NCI-H2029 treated with DMSO at 0.1 percent for 48 hours (cell line): Measurements from ENCODE around the gene THSD7A.

Experiments used
- DNase-seq: peaks from one replicate; lab custom pipeline; 2025; lab: John Stamatoyannopoulos, UW

The THSD7A gene

DNA sequence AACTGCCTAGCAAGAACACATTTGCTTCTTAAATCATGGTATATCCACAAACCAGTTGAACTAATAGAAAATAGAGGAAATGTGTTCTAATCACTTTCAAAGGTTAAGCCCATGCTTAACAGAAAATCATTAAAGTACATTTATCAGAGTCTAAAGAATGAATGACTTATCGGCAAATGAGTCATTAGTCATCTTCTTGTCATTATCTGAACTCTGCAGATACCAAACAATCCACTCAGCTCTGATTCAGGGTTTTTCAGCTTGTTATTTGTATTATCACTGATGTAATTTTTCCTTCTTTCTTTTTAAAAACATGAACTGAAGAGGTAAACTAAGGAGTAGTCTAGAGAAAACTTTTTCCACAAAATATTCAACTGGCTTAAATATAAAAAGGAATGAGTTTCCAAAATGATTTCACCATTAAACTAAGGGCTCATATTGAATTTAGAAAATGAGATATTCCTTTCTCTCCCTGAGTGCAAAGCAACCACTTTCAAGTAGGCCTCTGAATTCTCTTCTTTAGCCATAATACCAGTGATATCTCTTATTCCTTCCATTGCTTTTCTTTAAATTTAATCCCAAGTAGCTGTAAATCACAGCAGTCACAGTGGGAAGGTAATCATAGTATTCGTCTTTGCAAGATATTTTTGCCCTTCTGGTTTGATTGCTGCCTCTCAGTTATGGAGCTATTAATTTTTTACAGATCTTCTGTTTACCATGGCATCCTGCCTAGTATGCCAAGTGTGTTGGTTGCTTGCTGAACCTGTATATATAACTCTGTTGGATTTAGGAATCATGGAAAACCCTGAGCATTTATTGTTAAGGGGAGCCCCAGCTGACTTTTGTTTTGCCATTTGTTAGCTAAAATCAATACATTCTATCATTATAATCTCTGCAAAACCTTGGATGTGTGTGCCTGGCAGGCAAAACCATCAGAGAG, 125.1 kb downstream of the THSD7A start:
- DNase-seq, result no peak

DNA sequence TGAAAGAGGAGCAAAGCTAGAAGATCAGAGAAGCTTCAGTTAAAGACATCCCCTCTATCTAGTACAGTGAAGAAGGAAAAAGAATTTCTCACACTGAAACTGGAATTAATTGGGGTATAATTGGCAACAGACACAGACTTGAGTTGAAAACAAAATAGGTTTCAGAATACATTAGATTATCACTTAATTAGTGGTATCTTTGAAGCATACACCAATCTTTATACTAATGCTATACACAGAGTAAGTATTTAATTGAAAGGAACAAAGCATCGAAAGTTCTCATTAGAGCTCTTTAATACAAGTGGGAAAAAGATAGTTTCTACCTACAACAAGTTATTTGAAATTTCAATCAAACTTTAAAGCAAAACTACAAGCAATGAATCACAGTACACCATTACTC, 128.2 kb downstream of the THSD7A start:
- DNase-seq, result no peak

DNA sequence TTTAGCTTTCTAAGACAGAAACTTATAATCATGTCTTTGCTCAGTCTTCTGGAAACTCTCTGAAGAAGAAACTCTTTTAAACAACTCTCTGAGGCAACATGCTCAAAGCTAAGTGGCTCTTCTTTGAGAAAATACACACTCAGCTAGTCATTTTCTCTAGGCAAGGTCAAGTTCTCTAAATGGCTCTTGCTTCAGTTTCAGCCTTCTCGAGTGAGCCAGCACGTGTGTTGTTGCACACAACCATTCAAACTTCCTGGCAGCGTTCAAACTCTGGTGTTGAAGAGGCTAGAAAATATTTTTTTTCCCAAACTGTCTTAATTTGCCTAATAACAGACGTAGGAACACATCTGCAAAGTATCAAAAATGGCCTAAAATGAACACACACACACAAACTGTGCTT, 129.1 kb downstream of the THSD7A start:
- no peak for DNase-seq

DNA sequence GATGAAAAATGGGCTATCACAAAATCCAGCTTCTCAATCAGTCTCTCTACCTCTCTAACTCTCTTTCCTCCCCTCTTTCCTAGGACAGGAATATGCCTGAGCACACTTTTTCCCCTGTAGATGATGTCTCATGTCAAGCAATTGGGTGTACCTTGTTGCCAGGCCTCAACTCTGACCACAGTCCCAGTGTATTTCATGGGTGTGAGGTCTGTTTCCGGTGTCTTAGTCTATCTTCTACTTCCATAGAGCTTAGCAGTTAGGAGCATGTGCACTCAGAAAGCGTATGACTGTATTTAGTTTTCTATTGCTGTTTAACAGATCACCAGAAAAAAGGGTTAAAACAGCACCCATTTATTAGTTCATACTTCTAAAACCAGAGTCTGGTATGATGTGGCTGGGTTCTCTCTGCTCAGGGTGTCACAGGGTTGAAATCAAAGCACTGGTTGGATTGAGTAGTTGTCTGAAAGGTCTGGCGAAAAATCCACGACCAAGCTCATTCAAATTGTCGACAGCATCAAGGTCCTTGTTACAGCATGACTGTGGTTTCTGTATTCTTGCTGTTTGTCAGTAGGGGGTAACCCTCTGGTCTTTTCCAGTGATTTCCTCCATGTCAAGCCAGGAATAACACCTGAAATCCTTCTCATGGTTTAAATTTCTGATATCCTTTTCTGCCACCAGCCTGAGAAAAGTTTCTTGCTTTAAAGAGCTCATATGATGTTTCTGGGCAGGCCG, 130.0 kb downstream of the THSD7A start:
- no peak for DNase-seq

DNA sequence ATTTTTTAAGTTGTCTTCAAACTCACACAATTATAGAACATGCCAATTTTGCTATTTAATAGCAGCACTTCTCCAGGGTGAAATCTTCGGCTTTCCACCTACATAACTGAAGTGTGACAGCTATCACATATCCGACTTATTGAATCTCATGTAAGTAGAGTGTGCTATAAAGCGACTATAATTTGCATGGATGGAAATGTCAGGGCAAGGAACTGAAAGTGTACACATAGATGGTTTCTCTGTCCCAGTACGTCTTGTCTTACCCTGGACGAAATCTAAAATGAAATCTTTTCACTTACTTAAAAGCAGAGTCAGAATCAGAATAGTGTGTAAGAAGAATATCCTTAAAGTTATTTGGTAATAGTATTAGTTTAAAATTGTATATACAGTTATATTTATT, 132.3 kb downstream of the THSD7A start:
- no peak for DNase-seq

DNA sequence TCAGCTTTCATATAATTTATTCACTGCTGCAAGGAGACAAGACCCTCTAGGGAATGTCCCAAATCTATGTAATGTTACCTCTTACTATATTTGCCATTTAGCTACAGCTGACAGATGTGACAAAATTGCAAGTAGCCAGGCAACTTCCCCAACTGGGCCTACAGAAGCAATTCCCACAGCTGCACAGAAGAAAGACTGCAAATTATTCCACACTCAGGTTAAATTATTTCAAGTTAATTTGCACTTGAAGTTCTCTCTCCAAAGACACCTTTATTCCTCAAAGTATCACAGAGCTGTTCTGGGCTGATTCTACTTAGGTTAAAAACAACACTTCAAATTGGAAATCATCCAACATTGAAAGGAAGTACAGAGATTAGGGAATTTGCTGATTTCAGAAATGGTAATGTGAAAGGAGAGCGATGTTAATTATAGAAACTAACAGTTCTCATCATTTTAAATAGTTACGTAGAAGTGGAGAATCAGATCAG, 133.6 kb downstream of the THSD7A start:
- DNase-seq, result no peak

DNA sequence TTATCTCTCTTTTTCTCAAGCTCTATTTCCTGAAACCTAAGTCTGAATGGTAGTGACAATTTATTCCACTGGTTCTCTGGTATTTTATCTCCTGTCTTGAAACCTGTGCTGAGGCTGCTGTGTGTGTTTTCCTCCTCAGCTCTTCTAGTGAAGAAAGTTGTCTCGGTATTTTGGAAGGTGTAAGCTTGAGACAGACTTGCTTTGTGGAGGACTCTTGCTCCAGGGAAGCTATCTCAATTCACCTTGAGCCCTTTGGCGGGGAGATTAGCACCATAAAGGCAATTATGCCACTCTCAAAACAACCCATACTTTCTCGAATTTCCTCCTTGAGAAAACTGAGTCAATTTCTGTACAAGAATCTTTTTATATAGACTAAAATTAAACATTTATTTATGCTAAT, 141.6 kb downstream of the THSD7A start:
- no peak for DNase-seq

DNA sequence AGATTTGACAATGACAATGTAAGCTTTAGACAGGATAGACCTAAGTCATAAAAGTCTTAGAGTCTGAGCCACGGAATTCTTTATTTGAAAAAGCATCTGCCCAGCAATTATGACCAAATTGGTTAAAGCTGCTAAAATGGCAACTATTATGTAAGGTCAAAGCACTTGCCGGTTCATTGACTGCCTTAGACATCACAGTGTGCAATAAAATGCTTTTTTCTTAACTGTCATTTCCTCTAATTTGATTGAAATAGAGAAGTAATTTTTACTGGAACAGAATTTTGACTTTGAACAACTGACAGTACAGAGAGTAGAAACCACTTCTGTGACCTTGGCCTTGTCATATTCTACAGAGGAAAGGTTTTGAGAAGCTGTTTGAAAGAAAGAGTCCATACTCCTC, 142.9 kb downstream of the THSD7A start:
- DNase-seq, result no peak

DNA sequence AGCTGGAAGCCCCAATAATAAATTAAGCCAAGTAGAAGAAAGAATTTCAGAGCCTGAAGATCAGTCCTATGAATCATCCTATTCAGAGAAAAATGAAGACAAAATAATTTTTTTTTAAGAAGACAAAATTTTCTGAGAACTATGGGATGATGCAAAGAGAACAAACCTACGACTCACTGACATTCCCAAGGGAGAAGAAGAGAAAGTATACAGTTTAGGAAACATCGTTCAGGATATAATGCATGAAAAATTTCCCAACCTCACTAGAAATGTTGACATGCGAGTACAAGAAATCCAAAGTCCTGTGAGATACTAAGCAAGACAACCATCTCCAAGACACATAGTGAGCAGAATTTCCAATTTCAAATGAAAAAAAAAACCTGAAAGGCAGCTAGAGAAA, 150.5 kb downstream of the THSD7A start:
- DNase-seq, result no peak

DNA sequence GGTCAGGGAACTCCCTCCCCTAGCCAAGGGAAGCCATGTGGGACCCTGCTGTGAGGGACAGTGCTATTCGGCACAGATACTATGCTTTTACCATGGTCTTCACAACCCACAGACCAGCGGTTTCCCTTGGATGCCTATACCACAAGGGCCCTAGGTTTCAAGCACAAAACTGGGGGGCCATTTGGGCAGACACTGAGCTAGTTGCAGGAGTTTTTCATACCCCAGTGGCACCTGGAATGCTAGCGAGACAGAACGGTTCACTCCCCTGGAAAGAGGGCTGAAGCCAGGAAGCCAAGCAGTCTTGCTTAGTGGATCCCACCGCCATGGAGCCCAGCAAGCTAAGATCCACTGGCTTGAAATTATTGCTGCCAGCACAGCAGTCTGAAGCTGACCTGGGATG, 156.8 kb downstream of the THSD7A start:
- no peak for DNase-seq

DNA sequence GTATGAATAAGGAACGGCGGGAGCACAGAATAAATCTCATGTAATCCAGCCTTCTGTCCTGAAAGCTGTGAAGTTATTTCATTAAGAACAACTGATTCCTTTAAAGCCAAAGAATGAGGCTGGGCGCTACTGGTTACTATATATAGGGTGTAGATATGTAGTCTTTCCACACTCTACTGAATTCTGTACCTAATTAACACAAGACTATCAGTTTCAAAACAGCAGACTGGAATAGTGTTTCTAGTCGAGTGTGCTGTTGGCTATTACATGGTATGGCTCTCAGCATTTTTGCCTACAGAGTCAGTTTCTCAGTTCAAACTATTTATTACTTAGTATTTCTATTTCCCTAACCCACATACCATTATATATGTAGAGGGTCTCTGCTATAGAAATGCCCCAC, 163.3 kb downstream of the THSD7A start:
- no peak for DNase-seq

DNA sequence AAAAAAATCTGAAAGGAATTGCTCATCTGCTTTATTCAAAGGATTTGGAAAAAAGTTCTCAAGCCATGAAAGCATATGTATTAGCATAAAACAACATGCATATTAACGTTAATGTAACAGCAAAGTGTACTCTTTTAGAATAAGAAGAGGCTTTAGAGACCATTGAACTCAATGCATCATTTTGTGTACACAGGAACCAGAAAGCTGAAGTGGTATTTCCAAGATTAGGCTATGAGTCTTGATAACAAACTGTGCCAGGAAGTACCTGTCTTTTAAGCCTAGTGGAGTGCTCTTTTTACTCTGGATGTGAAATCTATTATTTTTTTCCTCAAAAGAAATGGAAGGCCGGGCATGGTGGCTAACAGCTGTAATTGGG, 164.2 kb downstream of the THSD7A start:
- no peak for DNase-seq

DNA sequence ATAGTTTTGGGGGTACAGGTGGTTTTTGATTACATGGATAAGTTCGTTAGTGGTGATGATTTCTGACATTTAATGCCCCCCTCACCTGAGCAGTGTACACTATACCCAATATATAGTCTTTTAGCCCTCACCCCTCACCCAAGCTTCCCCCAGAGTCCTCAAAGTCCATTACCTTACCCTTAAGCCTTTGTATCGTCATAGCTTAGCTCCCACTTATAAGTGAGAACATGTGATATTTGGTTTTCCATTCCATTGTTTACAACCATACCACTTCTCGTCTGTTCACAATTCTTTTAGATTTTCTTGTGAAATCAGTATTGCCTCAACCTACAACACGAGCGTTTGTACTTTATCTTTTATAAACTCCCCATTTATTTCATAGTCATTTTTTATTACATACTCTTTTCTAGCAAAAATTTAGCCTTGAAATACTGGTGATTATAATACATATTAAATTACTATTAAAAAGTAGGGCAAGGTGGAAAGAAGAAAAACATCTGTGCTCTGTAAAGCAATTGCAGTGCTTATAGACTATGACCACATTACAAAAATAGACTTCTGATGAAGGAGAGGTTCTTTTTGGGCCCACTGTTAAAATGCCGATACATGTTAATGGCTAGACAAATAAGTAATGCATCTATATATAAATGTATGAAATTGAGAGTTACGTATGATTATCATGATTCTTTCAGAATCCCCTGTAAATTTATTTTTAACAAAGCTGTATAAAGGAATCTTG, 164.8 kb downstream of the THSD7A start:
- no peak for DNase-seq

DNA sequence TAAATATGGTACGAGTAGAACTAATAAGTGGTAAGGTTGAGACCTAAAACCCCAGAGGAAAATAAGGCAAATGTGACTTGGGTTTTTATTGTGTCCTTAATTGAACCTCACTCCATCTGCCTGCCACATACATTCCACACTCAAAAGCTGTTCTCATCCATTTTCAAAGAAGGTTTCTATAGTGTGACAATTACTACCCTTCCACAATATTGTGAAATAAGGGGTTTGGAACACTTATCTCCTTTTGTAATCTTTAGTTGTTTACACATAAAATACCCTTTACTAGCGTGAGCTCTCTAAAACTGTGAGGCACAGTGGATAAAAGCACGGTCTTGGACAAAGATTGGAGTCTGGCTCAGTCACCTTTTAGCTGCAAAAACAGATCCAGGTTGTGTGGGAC, 166.6 kb downstream of the THSD7A start:
- DNase-seq, result no peak

DNA sequence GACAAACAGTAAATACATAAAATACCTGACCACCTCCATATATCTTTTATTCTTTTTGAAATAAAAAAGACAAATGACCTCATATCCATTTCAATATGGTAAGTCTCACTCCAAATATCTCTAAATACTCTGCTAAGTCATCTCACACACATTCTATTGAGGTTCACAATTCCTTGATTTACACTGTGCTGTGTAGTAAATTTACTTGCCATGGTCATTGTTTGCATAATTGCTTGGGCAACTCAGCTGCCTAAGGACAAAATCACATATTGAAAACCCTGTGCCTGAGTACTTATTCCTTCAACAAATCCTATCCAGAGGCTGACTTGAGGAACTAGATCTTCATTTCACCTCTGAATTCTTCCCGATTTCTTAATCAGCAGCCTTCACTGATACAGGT, 176.4 kb downstream of the THSD7A start:
- no peak for DNase-seq

DNA sequence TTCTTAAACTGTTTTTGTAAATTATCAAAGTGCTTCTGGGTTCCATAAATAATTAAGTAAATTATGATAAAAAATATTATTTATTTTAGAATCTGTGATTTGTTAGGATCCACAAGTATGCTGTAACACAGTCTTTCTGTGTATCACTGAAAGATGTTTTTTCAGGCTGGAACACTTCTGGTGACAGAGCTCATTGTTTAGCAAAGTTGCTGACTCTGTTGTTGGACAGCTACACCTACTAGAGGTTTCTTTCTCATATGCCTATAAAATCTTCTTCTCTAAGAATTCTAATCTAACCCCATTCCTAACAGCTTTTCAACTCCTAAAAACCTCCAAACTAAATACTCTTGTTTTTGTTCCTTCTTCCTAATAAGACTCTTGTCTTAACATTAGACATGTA, 176.8 kb downstream of the THSD7A start:
- DNase-seq, result no peak

DNA sequence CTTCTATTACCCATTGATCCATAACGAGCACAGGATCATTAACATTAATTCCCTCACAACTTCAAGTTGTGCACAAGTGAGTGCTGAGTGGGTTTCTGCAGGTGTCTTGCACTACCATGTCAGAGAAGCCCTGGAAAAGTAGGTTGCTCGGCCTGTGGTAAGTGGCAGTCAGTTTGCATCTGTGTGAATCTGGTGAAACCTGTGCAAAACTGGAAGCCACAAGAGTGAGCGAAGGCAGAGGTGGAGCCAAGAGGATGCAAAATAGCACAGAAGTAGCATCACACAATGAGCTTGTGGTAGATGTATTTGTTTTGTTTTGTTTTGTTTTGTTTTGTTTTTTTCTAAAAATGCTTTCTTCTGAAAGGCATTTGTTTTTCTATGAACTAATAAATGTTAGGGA, 181.5 kb downstream of the THSD7A start:
- no peak for DNase-seq

DNA sequence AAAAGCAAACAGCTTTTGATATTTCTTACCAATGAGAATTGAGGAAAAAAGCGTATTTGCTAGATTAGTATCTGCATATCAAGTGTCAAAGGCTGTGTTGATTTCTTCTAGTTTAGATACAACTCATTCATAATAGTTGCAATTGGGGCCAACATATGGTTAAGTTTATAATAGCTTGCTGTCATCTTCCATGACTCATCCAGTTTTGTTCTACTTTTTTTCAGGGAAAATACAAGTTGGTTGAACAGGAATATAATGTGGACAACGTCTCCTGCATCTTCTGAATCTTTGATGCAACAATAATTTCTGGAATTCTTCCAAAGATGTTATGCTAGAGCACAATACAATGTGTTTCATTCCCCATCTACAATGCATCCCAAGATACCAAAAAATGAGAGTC, 182.0 kb downstream of the THSD7A start:
- DNase-seq, result no peak

DNA sequence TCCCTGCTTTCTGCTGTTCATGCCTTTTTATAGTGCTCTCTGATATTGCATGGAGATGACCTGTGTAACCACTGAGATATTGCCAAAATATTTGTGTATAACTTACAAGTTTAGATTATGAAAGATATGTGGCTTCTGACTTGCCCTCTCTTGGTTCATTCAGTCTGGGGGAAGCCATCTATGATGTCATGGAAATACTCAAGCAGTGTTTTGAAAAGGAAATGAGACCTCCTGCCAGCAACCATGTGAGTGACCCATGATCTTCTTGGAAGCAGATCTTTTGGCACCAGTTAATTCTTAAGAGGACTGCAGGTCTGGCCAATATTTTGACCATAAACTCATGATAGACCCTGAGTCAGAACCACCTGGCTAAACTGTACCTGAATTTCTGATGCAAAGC, 183.0 kb downstream of the THSD7A start:
- DNase-seq, result no peak

DNA sequence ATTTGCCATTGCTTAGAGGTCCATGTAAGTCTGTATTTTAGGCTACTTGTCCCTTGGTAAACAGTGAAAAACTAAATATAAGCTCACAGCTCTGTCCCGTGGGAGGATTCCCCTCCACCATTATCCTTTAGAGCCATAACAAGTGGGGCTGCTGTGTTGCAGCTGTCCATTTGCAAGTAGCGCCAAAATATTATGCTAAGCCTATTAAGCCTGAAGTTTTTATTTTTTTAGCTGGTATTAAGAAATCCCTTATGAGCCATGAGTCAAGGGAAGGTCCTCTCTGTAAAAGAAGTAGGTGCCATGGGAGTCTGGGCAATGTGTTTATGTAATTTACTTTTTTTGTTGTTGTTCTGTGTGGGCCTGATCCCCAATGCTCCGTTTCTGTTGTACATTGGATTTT, 183.9 kb downstream of the THSD7A start:
- no peak for DNase-seq

DNA sequence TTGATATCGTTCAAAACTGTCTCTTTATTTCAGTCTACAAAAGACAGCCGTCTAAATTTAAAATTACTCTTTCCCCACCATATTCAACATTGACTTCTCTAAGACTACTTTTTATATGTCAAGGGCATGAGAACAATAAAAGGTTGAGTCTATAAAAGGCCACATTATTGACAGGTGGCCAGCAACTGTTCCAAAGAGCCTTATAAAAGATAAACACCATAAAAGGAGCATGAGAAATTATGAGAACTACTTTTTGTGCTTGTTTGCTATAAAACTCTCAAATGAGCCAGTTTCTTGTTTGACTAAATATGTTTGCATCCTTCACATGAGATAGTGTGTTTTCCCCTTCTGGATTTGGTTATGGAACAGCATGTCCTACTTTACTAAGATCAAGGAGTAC, 189.2 kb downstream of the THSD7A start:
- DNase-seq, result no peak

DNA sequence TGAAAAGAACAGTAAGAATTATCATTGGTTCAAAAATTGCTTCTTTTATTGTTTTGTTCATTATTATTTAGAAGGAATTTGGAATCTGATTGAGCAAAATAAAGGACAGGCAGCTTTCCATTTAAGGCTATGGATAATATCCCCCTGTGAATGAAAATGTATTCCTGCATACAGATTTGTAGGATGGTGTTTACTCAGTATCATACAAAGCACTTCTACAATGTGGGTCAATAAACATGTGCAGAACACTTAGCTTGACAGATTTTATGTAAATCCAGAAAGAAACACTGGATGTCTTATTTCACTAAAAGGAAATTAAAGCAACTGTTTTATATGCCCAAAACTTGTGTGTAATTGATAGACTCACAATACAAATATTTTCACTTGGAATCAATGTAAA, 189.7 kb downstream of the THSD7A start:
- DNase-seq, result no peak
